Daoy (cell line): Measurements from ENCODE around the gene AGAP1. TPM values are rescaled to one million over a fixed set of nuclear protein-coding genes. Genes with fewer than 3 reads are reported as not detected.
A peak's percentile ranks its signal among the peaks of the same experiment; 100 is the strongest.

Experiments used
- DNase-seq: peaks from one replicate; pipeline ENCODE4 v3.0.0-alpha.2; 2015; ENCODE audit warnings: low read depth
- total RNA-seq: library from RNA; depleted of rRNA; stranded (reverse); fragments of >200 nt; shearing (Covaris generic); gene quantifications from 2 replicates; pipeline ENCODE4 v1.2.3, GENCODE V29; 2014

The AGAP1 gene
- total RNA-seq, 1 experiment from 2014 or later, result 9.3 TPM

- no peak for DNase-seq
Observed at GRCh38 chr2:235609321-235609720, 115.5 kb downstream of the AGAP1 start.

DNA sequence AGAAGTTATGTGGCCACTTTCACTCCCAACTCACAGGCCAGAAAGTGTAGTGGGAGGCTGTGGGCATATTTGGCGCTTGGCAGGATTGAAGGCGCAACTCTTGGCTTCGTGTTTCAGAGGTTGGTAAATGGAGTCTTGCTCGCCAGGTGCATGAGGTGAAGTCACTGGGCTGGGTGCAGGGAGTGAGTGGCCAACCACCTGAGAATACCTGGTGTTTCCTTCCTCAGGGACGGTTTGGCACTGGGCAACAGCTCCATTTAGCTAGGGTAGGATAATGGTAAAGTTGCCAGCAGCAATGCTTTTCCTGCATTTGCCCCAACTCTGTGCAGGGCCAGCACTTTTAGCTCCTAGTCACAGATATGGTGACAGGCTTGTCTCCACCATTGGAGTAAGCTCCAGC is 115.9 kb downstream of the AGAP1 start:
- no peak for DNase-seq

DNA sequence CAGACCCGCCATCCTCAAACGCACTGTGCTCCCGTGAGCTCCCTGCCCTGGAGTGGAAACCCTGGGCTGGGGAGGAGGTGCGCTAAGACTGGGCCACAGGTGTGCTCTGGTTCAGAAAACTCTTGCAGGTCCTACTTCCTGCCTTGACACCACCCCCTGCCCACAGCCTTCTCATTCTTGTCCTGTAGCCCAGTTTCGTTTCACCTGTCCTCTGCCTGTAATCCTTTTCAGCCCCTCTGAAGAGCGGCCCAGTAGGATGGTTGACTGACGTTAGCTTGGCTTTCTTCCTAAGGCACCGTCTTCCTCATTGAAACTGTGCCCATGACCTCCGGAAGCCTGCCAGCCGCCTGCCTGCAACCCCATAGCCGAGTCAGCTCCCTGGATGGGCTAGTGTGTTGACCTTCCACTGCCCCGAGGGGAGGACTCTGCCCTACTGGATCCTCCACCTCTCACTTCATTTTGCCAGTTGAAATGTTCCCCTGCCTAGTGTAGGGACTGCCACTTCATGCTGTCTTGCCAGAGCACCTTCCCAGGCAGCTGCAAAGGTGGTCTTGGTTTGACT is 116.9 kb downstream of the AGAP1 start:
- no peak for DNase-seq

GRCh38 chr2:235611349-235611748 is 117.5 kb downstream of the AGAP1 start:
- no peak for DNase-seq

DNA sequence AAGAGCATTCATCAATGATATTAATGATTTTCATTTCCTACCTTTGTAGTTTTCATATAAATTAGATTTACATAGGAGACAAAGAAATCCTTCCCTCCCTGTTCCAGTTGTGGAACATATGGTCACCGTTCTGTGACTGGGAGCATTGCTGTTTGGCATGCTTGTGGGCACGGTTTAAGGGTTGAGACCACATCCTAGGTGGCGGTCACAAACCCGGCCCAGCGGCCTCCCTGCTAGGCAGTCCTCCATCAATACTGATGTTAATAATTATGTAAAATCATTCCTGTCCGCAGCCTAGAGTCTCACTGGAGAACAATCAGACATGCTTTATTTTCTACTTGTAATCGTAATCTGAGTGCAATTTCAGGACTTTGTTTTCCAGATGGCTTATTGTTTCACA is 117.9 kb downstream of the AGAP1 start:
- DNase-seq, result no peak

- no peak for DNase-seq
Observed at GRCh38 chr2:235612181-235612950, 118.5 kb downstream of the AGAP1 start.

DNA sequence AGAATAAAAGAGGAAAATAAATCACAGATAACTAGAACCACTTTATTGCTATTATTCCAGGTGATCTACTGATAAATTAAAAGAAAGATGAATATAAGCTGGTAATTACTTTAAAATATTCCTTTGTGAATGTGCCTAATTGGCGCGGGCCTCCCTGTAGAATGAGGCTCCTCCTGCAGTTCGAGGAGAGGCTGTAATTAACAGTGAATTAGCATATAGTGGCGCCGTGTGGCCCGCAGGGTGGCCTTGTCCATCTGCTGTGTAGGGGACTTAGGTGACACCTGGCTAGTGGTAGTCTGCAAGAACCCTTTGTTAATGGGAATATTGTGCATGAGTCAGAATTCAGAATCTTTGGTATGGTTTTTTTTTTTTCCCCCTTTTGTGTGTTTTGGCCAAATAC is 119.8 kb downstream of the AGAP1 start:
- DNase-seq, result no peak

DNA sequence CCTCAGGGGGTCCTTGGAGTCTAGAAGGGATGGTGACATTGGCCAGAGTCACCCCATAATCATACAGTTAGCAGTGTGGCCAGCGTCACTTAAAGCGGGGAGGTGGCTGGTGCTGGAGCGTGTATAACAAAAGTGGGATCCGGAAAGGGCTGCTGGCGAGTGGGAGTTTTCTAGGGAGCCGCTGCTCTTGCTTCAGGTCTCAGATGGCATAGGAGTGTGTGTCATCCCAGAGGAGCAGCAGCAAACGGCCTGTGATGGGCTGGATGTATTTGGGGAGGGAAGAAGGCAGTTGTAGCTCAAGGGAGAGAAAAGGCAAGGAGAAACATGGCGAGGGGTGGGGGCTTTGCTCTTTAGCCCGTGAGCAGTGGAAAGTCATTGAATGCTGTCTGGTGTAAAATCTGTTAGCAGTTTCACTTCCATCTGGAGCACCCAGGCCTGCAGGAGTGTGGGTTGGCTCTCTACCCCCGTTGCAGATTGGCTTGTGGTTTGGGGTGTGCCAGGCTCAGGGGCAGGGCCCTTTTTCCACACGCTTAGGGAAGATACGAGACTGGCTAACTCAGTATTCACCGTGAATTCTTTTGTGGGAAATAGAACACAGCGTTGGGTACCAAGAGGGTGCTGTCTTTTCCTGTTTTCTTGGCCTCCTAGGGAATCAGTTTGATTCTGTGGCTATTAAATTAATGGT is 120.5 kb downstream of the AGAP1 start:
- peak; percentile 73 for DNase-seq

DNA sequence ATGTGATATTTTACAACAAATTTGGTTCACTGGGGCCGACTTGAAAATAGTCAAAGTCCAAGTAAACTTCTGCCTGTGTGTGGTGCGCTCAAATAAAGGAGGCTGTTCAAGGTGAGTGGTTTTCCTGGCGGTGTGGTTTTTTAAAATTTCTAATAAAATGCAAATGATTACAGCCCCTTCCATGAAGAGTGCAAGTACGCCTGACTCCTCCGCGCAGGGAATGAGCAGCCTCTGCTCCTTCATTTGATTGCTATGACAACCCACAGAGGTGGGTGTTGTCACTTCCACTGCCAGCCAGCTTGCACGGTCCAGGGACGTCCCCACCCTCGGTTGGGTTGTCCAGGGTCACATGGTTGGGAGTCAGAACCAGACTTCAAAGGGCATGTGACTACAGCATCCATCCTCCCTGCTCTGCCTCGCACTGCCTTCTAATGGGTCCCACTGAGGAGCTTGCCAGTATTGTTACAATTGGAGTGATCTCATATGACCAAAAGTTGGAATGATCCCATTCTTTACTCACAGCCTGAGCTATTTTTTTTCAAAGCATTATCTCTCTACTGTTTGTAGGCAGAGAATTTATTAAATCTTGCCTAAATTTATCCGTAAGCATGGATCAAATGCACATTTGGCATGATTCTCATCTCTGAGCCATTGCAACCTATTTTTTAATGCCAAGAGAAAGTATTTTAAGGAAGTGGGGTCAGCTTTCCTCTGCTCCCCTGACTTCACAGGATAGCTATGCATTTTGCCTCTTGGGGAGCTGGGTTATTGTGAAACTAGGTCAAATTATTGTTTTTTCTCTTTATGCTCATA is 121.3 kb downstream of the AGAP1 start:
- DNase-seq, result peak; percentile 71

GRCh38 chr2:235616885-235617284 is 123.0 kb downstream of the AGAP1 start:
- no peak for DNase-seq

DNA sequence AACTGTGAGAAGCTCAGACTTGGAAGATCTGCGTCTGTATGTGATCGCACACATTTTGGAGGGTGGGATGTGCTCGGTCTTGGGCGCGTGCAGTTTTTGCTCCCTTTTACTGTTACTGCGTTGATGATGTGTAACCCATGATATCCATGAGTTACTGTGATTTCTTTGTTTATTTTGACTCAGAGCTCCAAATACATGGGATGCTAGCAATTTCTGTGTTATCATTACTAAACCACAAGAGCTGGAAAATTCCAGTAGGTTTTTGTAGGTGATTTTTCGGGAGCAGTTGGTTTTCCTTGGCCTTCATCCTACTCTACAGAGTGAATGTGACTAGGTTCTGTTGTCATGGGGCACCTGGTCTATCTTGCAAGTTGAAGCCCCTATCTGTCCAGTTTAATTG is 124.2 kb downstream of the AGAP1 start:
- DNase-seq, result peak; percentile 19

DNA sequence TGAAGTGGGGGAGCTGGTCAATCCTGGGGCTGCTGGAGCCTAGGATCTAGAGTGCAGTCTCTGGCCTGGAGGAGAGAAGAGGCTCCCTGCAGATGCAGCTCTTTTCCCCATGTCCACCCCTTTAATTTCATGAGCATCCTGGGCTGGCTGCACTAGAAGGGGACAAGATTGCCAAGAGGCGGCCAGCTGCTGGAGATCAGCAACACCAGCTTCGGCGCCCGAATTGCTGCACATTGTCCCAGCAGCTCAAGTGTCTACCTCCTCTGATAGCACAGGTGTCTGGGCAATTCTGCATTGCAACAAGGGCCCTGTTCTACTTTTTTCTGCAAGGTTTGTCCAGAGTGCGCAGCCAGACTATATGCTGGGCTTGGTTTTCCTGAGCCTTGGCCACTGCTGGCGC is 125.7 kb downstream of the AGAP1 start:
- no peak for DNase-seq

- no peak for DNase-seq
Observed at GRCh38 chr2:235621736-235622135, 127.9 kb downstream of the AGAP1 start.

- no peak for DNase-seq
Observed at GRCh38 chr2:235623111-235623510, 129.3 kb downstream of the AGAP1 start.

DNA sequence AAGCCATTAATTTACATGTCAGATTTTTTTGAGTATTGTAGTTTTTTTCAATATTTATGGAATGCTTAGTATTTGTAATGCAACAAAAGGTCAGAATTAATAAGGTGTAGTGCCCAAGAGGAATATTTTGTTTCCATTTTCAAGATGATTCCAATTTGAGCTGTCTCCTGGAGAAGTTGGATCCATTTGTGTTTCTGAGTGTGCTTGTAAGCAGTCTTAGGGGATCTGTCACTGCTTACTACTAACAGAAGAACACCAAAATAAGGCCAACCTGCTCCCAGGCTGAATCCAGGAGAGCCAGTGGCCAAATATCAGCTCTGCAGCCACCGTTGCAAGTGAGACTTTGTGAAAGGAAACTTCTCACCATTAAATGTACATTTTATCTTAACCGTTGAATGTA is 129.9 kb downstream of the AGAP1 start:
- DNase-seq, result no peak

- DNase-seq, result no peak
Observed at GRCh38 chr2:235626658-235627057, 132.8 kb downstream of the AGAP1 start.

- no peak for DNase-seq
Observed at GRCh38 chr2:235627682-235628081, 133.8 kb downstream of the AGAP1 start.

DNA sequence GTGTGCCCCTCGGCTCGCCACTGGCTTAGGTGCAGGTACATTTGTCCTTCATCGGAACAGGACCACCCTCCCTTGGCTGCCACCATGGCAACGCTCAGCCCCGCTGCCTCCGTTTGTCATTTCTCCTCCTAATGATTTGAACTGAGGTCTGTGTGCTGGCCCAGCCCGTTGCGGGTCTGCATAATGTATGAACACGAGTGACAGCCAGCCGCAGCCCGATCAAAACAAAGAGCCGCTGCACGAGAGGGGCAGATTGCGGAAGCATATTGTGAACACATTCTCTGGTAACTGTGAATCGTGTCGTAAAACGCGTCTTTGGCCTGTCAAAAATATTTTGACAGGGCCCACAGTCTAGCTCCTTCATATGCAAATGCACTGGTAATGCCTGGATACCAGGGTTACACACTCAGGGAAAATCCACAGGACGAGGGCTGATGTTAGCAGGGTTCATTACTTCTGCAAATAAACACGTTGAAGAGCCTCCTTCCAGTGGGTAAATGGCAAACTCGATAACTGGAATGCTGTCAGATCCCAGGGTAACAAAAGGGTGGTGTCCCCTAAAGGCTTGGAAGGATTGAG is 137.0 kb downstream of the AGAP1 start:
- DNase-seq, result no peak

DNA sequence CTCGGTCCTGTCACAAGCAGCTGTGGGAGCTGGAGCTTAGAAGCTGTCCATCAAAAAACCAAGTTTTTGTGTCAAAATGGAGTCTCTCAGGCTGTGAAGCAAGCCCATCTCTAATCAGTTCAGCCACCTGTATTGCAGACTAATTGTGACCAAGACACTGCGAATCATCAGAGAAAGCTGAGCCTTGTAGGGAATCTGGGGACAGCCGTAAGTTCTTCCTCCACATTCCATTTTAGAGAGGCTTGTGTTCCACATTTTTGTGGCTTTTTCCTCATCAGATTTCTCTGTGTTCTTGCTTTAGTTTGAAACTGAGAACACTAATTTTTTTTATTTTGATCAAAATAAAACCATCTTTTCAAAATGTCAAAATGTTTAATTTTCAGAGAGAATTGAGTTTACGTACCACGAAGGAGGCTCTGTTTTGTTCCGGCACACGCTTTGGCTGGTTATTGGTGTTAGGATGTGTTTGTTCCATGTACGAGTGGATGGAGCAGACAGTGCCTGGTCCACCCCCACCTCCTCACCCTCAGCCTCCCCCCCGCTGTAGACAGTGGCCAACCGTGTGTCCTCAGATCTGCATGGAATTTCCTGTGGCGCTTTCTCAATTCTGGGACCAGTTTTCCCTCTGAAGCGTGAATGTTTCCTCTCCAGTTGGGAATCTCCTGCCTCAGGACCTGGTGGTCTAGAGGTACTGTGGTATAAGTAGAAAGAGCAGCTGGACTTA is 140.8 kb downstream of the AGAP1 start:
- no peak for DNase-seq

- no peak for DNase-seq
Observed at GRCh38 chr2:235636546-235636945, 142.7 kb downstream of the AGAP1 start.

DNA sequence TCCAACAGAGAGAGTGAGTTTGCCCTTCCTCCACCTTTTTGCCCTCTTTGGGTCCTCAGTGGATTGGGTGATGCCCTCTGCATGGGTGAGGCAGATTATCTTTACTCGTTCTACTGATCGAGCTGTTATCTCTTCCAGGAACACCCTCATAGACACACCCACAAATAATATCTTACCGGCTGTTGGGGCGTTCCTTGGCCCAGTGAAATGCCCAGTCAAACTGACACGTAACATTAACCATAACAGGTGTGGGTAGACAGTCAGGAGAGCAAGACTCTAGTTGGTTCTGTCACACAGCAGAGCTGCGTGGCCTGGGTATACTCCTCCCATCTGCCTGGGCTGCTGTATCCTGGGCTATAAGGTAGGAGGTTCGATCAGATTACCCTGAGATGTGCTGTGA is 144.1 kb downstream of the AGAP1 start:
- DNase-seq, result no peak
